Stimulated activated naive CD4-positive, alpha-beta T cell (primary cell): ENCODE data around the gene L3MBTL4.
"Not testable (repeated sequence)": the region's sequence is repeated elsewhere in the genome, so short reads cannot be mapped to it uniquely, and the experiment has no call there.

ENCODE experiments used
- DNase-seq, 6 experiments: peaks; one replicate each; lab custom pipeline; 2025; lab: John Stamatoyannopoulos, UW

The L3MBTL4 gene

DNA sequence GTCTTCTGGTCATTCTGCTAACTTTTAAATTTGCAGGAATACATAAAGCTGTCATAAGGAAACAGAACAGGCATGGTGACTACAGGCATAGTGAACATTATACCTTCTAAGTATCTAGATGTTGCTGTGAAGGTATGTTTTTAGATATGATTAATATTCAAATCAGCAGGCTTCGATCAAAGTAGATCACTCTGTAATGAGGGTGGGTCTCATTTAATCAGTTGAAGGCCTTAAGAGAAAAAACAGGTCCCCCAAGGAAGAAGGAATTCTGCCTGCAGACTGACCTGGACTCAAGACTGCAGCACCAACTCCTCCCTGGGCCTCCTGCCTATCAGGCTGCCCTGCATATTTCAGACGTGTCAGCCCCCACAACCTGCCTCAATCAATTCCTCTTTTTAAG lies 104.0 kb downstream of the L3MBTL4 start:
- no peak for DNase-seq

DNA sequence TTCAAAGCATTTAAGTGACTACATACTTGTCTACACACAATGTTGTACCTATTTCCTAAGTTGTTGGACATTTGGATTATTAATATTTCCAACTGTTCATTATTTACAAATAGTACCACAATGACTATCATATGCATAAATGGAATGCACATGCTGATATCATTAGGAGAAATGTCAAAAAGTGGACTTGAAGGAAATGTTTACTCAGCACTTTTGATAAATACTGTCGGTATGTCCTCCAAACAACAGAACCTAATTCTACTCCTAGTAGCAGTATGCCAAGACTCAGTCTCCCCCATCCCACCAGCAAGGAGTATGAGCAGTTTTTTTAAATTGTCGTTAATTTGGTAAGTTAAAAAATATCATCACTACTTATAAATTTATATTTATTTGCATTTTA lies 116.8 kb downstream of the L3MBTL4 start:
- DNase-seq = no peak

DNA sequence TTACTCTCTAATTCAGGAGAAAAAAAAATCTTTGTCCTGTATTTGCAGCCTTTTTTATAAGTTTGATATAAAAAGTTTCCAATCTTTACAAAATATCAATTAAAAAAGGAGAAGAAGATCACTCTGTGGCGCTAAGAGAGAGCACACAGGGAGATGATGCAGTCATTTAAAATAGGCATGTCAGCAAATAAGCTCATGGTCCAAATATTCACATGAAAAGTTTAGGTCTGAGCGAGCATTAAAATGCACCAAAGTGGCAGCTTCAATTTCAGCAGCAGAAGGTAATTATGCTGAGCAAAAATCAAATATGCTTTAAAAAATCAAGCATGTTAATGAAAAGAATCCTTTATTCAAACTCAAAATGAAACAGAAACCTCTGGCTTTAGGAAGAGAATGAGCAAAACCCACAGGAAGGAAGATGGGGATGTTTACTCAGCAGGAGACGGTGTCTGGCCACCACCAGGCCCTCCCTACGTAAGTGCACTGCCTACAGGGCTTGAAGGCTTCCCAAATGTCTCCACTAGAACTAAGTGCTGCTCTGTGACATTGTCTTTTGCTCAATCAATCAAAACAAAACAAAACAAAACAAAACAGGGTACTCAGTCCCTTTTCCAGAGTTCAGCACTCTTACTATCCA lies 120.4 kb downstream of the L3MBTL4 start:
- no peak for DNase-seq

DNA sequence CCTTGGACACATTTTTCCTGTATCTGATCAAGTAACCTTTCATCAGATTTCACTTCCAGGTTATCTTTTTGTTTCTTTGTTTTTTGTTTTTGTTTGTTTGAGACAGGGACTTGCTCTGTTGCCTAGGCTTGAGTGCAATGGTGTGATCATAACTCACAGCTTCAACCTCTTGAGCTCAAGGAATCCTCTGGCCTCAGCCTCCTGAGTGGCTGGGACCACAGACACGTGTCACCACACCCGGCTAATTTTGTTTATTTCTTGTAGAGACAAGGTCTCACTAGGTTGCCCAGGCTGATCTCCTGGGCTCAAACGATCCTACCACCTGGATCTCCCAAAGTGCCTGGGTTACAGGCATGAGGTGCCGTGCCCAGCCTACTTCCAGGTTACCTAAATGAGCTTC lies 124.9 kb downstream of the L3MBTL4 start:
- DNase-seq = no peak

DNA sequence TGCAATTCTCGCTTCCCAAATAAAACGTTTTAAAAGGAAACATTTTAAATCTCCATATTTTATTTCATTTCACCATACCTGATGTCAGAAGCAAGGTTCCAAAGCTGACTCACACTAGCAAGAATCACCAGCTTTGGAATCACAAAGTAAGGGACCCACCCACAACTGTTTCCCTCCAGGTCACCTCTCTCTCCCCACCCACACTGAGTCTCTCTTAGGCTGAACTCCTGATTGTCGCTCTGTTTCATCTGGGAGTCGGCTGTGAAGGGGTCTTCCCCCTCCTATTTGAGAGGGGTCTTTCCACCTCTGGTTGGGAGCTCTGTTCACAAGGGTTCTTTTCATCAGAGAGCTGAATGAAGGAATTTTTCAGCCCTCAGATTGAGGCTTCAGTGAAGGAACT lies 128.1 kb downstream of the L3MBTL4 start:
- no peak for DNase-seq

DNA sequence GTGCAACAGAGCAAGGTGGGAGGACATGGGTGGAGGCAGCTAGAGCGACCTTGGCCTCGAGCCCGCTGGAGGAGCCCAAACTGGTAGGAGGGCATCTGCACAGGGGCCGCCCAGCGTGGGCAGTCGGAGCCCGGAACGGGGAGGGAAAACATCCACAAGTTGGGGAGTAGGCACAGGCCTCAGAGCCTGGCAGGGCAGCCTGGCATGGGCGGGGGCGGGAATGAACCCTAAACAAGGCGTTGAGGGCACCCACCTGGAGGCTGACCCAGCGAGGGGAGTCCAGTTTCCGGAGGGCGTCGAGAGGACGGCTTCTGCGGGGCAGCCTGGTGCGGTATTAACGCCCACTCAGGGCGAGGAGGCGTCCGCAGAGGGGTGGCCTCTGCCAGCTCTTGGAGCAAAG lies 129.9 kb downstream of the L3MBTL4 start:
- no peak for DNase-seq

DNA sequence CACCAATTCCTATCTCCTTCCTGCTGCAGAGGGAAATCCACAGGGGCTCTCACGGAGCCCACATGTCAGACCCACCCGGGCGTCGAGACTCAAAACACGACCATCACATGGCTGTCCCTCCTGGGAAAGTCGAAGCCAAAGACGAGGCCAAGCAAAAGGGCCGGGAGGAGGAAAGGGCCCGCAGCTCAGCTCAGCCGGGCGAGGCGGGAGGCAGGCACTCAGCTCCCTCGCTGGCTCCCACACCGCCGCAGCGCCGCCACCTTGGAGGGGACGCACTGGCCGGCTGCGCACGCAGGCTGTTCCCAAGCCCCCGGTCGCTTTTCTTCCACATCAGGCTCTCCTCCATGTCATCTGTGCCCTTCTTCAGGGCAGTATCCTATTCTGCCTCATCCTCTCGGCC lies 130.4 kb downstream of the L3MBTL4 start:
- DNase-seq = no peak

DNA sequence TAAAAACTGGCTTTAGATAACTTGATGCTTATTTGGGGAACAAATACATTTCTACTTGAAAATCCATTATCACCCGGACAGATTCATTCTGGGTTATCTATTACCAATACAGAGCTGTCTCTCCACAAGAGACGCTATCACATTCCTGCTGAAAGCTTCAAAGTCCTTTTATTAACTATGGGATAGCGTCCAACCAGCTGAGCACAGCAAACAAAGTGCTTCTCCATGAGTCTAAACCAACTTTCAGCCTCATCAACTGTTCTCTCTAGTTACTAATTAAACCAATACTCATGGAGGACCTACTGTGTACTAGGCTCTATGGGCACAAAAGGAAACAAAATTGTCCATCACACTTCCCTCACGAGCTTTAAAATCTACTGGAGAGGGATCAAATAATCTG lies 132.8 kb downstream of the L3MBTL4 start:
- DNase-seq = no peak

DNA sequence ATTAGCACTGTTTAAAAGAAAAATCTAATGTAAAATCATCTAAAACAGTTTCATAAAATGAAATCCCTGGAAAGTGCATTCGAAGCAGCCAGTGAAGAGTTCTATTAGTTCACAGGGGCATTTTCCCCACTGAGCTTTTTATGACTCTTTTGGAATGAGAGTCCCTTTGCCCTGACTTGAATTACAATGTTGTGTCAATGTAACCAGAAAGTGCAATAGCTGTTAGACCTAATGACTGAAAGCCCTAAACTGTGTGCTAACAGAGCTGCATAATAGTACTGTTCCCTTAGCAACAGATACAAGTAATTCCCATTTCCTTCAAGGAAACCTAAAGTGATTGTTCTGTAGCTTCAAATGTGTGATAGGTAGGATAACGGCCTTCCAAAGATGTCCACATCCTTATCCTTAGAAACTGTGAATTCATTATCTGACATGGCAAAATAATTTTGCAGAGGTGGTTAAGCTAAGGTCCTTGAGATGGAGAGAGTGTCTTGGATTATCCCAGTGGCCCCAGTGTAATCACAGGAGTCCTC lies 134.4 kb downstream of the L3MBTL4 start:
- no peak for DNase-seq

DNA sequence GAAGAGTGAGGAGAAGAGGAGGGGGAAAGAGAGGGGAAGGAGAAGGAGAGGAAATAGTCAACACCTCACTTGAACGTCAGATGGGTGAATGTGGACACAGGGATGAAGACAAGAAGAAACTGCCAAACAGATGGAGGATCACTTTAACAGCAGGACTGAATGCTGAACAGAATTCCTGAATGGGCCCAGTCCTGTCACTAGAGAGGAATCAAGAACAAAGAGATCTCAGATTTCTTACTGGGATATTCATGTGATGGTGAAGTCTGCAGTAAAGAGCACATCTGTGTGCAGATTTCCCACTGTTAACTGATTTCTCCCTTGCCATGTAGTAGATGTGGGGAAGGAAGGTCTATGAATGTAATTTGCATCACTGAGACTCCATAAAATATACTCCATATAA lies 135.4 kb downstream of the L3MBTL4 start:
- DNase-seq = no peak

DNA sequence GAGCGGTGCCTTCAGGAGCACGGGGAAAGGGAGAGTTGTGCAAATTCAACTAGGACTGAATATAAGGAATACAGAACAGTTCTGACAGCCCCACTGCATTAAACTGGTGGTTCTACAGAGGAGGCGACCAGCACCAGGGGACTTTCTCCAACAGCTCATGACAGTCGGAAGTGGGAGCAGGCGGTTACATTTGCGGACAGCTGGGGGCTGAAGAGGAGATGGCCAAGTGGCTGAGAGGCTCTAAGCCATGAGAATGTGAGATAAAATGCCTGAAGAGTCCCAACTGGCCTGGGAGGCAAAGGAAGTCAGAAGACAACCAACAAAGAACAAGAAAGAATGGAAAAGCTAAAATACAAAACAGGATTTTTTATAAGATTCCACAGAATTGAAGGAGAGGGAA lies 141.3 kb downstream of the L3MBTL4 start:
- DNase-seq = no peak

DNA sequence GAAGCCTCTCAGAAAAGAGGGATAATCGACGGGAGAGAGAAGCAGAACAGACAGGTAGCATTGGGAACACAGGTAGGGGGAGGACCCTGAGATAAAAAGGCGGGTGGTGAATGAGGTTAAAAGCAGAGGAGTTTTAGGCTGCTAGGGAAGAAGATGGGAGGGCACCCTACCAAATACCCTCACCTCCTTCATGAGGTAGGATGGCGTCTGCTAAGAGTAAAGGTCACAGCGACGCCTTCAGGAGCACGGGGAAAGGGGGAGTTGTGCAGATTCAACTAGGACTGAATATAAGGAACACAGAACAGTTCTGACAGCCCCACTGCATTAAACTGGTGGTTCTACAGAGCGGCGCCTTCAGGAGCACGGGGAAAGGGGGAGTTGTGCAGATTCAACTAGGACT lies 142.6 kb downstream of the L3MBTL4 start:
- DNase-seq = not testable (repeated sequence)

DNA sequence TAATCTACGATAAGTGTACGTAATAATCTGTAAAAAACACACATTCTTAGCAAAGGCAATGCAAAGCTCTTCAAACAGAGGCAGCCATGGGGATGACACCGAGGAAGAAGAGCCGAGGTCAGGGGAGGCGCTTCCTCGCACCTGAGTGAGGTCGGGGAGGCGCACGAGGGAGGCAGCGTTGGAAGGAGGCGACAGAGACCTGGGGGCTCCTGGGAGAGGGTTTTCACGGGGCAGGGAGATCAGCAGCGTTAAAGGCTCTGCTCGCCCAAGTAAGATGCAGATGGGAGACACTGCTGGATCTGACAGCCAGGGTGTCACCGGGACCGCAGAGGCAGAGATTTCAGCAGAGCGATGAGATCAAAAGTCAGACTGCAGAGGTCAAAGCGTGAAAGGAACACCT lies 143.1 kb downstream of the L3MBTL4 start:
- DNase-seq = no peak

DNA sequence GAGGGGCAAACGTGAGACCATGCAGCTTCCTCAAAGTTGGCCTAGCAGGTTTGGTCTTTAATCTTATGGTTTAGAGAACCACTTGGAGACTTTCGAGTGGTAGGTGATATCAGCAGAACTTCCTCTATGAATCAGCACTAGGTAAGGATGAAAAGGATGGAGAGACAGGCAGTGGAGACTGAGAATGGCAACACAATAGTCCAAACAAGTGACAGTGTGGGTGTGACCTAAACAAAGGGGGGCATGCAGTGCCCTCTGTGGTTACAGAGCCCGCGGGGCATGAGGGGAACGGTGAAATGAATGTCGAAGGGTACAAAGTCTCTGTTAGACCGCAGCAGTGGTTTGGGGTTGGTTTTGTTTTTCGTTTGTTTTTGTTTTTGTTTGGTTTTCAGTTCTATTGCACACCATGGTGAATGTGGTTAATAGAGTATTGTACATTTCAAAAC lies 143.9 kb downstream of the L3MBTL4 start:
- no peak for DNase-seq

DNA sequence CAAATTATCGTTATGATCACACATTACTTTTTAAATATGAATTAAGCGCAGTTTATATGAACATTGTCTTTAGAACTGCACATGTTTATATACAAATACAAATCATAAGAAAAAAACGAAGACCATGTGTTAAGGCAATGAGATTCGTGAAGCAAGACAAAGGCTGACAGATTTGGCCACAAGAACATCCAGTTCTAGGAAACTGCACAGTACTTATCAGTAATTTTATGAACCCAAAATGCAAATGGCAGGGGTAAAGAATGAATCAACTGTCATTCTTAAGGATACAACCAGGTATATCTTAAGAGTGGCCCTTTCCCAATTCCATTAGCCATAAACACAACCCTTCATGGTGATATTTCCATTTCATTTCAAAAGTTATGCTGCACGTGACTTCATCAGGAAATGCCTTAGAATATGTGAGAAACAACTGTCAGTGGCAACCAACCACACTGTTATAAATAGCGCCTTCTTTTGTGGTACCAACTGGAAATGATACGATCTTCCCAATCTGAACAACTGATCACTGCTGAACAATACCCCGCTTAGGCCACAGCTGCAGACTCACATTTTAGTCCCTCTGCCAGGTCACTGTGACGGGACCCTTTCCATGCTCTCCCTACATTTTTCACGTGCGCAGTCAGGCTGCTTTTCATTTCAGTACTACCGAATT lies 144.9 kb downstream of the L3MBTL4 start:
- DNase-seq = no peak

DNA sequence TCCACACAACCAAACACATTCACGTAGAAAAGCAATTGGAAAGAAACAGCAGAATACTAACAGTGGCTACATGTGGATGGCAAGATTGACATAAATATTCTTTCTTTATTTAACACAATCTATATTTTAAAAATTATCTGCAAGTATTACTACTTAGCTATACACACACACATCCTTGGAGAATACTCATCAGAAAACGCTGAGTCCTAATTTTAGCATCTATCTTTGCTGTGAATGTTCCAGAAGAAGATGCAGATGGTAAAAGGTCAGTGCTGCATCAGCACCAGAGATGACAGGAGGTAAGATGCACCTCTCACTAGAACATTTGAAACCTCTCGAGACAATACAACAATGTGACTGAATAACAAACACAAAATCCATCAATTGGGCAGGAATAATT lies 148.5 kb downstream of the L3MBTL4 start:
- DNase-seq = no peak

DNA sequence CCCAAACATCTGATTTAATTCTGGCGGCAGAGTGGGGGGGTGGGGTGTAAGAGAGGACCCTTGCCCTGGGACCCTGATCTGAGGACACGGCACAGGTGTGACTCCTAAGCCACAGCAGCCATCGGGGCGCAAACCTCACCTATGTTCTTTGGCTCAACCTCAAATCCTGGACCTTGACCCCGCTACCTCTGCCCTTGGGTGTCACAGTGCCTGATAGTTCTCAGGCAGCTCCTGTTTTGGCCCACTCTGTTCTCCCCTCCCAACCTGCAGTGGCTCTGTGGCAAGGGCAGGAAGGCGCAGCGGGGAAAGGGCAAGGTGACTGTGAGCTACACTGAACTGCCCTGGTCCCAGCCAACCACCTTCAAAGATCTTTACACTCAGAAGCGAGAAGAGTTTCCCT lies 152.8 kb downstream of the L3MBTL4 start:
- no peak for DNase-seq

DNA sequence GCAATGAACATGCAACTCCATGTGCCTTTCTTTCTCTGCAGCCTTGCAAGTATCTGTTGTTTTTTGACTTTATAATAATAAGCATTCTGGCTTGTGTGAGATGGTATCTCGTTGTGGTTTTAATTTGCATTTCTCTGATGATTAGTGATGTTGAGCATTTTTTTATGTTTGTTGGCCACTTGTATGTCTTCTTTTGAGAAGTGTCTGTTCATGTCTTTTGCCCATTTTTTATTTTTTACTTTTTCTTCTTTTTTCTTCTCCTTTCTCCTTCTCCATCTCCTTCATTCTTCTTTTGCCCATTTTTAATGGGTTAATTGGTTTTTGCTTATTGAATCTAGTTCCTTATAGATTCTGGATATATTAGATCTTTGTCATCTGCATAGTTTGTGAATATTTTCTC lies 155.4 kb downstream of the L3MBTL4 start:
- not testable (repeated sequence) for DNase-seq

DNA sequence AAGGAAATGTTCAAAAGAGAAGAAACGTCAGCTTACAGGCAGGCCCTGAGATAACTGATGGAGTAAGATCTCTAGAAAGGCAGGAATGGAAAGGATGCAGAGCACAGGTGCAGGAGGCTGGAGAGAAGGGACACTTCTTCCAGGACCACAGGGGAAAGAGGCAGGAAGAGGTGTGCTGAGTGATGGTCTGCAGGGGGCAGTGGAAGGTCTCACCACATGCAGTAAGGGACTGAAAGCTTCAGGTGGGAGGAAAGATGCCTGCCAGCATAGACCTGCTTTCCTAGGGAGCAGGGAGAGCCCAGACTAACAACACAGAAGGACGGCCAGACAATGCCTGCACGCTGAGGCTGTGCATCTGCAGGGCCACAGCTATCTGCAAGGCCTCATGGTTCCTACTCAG lies 156.8 kb downstream of the L3MBTL4 start:
- DNase-seq = no peak

DNA sequence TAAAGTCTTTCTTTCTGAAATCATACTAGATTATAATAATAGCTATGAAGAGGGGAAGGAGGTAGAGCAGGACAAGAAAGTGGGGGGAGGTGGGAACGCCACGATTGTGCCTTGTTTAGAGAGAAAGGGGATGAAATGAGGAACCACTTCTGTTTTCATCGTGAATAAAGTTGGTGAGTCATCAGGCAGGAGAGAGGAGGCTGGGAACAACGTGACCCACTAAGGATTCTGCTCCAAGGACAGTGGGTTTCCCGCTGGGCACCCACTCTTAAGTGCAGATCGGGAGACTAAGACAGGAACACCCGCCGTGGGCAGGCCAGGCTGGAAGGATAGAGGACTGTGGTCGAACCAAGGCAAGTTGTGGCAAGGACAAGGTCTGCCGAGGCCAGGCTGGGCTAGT lies 158.2 kb downstream of the L3MBTL4 start:
- no peak for DNase-seq

DNA sequence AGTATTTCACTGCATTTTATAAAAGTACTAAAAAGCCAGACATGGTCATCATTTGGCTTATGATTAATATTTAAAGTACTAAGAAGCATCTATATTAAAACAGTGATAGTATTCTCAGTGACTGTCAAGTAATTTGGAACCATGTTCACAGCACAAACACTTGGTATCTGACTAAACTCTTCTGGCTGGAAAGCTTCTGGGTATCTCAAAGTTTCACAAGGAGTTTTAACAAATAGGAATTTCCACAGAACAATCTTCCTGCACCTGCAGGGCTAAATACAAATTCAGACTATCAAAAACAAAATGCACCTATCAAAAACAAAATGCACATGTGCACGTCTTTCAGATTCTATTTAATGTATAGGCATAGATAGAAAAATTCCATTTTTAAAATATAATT lies 158.8 kb downstream of the L3MBTL4 start:
- no peak for DNase-seq

DNA sequence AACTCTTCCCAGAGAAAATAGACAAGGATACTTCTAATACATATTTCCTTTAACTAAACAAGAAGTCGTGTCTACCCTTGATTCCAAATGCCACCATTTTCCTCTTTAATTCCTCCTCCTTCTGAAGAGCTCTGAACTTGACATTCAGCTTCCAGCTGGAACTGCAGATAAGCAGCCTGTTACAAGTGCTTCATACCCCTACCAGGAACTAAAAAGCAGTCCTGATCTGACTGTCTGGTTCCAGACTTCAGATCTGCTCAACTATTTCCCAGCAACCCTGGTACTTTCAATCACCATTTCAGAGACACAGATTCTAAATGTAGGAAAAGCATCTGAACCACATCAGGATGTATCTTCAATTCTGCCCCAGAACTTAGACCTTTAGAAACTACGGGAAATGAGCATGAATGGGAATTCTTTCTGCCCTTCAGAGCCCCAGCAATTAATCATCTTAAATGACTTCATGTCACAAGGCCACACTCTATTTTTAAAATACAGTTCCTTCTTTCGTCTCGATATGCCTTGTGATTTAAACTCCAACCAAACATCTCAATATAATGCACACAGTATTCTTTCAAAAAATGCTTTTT lies 159.5 kb downstream of the L3MBTL4 start:
- DNase-seq = no peak

DNA sequence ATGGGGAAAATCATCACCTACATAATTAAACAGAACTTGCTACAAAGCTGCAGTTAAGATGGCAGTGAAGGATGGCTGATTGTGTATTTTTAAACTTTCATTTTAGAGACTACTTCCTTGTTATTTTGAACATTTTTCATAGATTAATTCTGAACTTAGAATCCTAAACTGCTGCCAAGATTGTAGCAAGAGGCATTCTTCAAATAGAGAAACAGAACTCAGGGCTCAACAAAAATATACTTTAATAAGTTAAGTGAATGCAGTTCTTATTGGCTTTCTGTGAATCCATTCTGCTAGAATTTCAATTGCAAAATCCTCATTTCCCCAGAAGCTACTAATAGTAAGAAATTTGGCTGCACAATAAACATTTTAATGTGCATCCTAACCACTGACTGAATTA lies 160.3 kb downstream of the L3MBTL4 start:
- no peak for DNase-seq
